NCI-H1436 (cell line): ENCODE measurements around the gene POLR3B.

ENCODE experiments used
- DNase-seq: peaks from one replicate; lab custom pipeline; 2025; lab: John Stamatoyannopoulos, UW

Gene POLR3B

GRCh38 chr12:106551410-106551809, 193.9 kb downstream of the POLR3B start:
- DNase-seq = no peak

- no peak for DNase-seq
Observed at GRCh38 chr12:106552228-106552627, 194.7 kb downstream of the POLR3B start.
